GM06990 (cell line): Measurements from ENCODE around the gene PTCD1.
A peak's percentile ranks its signal among the peaks of the same experiment; 100 is the strongest.
"Not testable (repeated sequence)": the region's sequence is repeated elsewhere in the genome, so short reads cannot be mapped to it uniquely, and the experiment has no call there.

ENCODE experiments used
- DNase-seq: peaks from one replicate; pipeline ENCODE4 v3.0.0-alpha.2; 2011; ENCODE audit not compliant: insufficient read length; ENCODE audit errors: extremely low read depth
- H3K27me3 ChIP-seq: replicated peaks from 2 replicates; pipeline ENCODE4 v1.6.0; 2011; ENCODE audit warnings: low read length; ENCODE audit not compliant: control insufficient read depth, insufficient read depth
- H3K36me3 ChIP-seq: 2 replicates; pipeline ENCODE4 v1.5.1; 2011; ENCODE audit warnings: low read length; ENCODE audit not compliant: control insufficient read depth, insufficient read depth
- H3K4me3 ChIP-seq: replicated peaks from 2 replicates; pipeline ENCODE4 v1.5.1; 2011; ENCODE audit warnings: low read depth, mild to moderate bottlenecking, control low read depth, low read length
- TF ChIP-seq, protein P1 (sequence below): IDR thresholded peaks from 2 replicates; pipeline ENCODE4 v1.5.1; 2011; ENCODE audit warnings: low read length, control low read depth, mild to moderate bottlenecking, inconsistent platforms; ENCODE audit not compliant: insufficient read depth, poor library complexity, severe bottlenecking

Gene PTCD1

DNA sequence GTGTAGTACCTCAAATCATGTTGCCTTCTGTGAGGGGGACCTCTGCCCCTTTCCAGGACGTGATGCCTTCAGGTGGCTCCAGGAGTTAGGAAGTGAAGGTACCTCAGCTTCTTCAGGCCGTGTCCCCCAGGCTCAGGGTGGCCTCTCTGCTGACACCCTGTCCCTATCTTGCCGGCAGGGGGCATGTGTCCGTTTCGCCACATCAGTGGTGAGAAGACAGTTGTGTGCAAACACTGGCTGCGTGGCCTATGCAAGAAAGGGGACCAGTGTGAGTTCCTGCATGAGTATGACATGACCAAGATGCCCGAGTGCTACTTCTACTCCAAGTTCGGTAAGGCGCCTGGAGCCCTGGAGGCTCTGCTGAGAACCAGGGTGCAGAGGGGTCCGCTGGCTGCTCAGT, 9.3 kb upstream of the PTCD1 start:
- Histone ChIP-seq H3K4me3 (no peak overlapping the region), H3K36me3 (peaks cover 42% of the 10 kb centered on the region), H3K27me3 (no peaks in the 10 kb centered on the region)
- TF ChIP-seq, protein P1, sequence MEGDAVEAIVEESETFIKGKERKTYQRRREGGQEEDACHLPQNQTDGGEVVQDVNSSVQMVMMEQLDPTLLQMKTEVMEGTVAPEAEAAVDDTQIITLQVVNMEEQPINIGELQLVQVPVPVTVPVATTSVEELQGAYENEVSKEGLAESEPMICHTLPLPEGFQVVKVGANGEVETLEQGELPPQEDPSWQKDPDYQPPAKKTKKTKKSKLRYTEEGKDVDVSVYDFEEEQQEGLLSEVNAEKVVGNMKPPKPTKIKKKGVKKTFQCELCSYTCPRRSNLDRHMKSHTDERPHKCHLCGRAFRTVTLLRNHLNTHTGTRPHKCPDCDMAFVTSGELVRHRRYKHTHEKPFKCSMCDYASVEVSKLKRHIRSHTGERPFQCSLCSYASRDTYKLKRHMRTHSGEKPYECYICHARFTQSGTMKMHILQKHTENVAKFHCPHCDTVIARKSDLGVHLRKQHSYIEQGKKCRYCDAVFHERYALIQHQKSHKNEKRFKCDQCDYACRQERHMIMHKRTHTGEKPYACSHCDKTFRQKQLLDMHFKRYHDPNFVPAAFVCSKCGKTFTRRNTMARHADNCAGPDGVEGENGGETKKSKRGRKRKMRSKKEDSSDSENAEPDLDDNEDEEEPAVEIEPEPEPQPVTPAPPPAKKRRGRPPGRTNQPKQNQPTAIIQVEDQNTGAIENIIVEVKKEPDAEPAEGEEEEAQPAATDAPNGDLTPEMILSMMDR: no peak
- DNase-seq: no peak

DNA sequence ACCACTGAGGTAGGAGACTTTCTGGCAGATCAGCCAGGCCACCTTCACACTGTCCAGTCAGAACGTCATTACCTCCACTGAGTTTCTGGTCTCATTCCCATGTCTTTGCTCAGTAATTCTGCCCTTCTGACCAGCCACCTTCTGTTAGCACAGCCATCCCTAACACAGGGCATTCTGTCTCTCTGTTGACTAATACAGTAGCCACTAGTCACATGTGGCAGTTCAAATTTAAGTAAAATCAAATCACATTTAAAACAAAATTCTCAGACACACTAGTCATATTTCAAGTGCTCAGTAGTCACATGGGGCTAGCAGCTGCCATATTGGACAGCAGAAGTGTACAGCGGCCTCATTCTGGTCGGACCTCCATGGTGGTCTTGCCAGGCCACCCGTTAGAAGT, 7.5 kb upstream of the PTCD1 start:
- H3K27me3 ChIP-seq: no peaks in the 10 kb centered on the region
- no peak overlapping the region for H3K4me3 ChIP-seq
- DNase-seq: no peak
- TF ChIP-seq, protein P1: no peak
- peaks cover 37% of the 10 kb centered on the region for H3K36me3 ChIP-seq

DNA sequence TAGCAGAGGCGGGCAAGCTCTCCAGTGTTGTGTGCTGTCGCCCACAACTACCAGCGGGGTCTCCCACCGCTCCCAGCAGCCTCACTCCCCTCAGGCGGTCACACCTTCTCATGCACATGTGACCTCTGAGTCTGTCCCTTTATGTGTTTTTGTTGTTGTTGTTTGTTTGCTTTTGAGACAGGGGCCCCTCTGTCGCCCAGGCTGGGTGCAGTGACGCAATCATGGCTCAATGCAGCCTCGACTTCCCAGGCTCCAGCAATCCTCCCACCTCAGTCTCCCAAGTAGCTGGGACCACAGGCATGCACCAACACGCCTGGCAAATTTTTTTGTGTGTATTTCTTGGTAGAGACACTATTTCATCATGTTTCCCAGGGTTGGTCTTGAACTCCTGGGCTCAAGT, 1.6 kb upstream of the PTCD1 start:
- DNase-seq: no peak
- TF ChIP-seq, protein P1: no peak
- Histone ChIP-seq H3K4me3 (peak overlapping the region; percentile 96), H3K27me3 (no peaks in the 10 kb centered on the region), H3K36me3 (peaks cover 10% of the 10 kb centered on the region)

DNA sequence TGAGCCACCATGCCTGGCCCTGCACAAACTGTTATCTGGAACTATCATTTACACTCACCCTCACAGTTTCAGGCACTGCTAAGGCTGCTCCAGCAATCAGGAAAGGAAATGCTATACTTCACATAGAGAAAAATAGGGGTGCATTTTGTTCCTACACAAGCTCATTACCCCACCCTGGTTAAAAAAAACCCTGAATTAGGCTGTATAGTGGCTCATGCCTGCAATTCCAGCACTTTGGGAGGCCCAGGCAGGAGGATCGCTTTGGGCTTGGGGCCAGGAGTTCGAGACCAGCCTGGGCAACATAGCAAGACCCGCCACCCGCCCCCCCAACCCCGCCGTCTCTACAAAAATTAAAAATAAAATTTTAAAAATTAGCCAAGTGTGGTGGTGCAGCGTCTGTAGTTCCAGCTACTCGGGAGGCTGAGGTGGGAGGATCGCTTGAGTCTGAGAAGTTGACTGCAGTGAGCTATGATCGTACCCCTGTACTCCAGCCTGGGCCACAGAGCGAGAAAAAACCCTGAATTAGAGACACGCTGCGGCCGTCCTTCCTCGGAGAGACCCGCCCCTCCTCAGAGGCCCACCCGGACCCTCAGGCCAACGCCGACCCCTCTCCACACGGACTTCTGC, 539 bp downstream of the PTCD1 start:
- TF ChIP-seq, protein P1: no peak
- H3K27me3 ChIP-seq: no peaks in the 10 kb centered on the region
- no peak for DNase-seq
- H3K4me3 ChIP-seq: peak overlapping the region; percentile 96
- peaks cover 12% of the 10 kb centered on the region for H3K36me3 ChIP-seq

DNA sequence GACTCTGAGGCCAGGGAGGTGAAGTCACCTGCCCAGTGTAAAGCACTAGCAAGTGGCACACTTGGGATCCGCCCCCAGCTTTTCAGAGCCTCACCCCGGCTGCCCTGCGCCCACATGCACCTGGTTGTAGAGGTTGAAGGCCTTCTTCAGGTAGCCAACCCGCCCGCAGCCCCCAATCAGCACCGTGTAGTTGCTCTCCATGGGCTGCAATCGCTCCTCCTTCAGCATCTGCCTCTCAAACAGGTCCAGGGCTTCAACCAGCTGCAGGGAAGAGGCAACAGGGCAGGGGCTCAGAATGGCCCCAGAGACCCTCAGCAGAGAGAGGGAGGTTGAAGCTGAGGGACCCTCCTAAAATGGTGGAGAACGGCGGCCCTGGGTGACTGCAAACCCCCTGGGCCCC, 5.4 kb downstream of the PTCD1 start:
- TF ChIP-seq, protein P1: no peak
- no peak overlapping the region for H3K4me3 ChIP-seq
- H3K27me3 ChIP-seq: no peaks in the 10 kb centered on the region
- H3K36me3 ChIP-seq: peaks cover 26% of the 10 kb centered on the region
- DNase-seq: no peak

DNA sequence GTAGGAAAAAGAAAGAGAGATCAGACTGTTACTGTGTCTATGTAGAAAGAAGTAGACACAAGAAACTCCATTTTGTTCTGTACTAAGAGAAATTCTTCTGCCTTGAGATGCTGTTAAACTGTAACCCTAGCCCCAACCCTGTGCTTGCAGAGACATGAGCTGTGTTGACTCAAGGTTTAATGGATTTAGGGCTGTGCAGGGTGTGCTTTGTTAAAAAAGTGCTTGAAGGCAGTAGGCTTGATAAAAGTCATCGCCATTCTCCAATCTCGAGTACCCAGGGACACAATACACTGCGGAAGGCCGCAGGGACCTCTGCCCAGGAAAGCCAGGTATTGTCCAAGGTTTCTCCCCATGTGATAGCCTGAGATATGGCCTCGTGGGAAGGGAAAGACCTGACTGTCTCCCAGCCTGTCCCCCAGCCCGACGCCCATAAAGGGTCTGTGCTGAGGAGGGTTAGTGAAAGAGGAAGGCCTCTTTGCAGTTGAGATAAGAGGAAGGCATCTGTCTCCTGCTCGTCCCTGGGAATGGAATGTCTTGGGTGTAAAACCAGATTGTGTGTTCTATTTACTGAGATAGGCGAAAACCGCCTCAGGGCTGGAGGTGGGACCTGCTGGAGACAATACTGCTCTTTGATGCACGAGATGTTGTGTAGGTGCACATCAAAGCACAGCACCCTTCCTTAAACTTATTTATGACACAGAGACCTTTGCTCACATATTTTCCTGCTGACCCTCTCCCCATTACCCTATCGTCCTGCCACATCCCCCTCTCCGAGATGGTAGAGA, 6.7 kb downstream of the PTCD1 start:
- H3K36me3 ChIP-seq: peaks cover 26% of the 10 kb centered on the region
- DNase-seq, H3K4me3 ChIP-seq, H3K27me3 ChIP-seq: not testable (repeated sequence)
